HL-60 (cell line): ENCODE data around the gene GPR171.

Source experiments
- DNase-seq, 2 experiments: peaks; one replicate each; pipeline ENCODE4 v3.0.0-alpha.2; 2010 to 2020; ENCODE audit warnings: low read depth in 1 of 2, low spot score in 1 of 2
- H3K27ac ChIP-seq: fragments of 250-450 bp; sonication (Bioruptor Pico); replicated peaks from 2 replicates; pipeline ENCODE4 v1.5.1; 2020; ENCODE audit warnings: mild to moderate bottlenecking, moderate library complexity
- H3K27me3 ChIP-seq: fragments of 250-450 bp; sonication (Bioruptor Pico); 2 replicates; pipeline ENCODE4 v1.5.1; 2021; ENCODE audit warnings: mild to moderate bottlenecking, moderate library complexity; ENCODE audit not compliant: insufficient read depth, poor library complexity, severe bottlenecking
- H3K4me3 ChIP-seq: replicated peaks from 2 replicates; pipeline ENCODE4 v1.5.1; 2011; ENCODE audit warnings: mild to moderate bottlenecking, control low read depth, low read length; ENCODE audit not compliant: insufficient read depth
- CTCF ChIP-seq: IDR thresholded peaks from one replicate; pipeline ENCODE4 v1.5.1; 2011; ENCODE audit warnings: low read length, control low read depth, inconsistent platforms; ENCODE audit not compliant: insufficient read depth
- GABPA ChIP-seq: IDR thresholded peaks from 2 replicates; pipeline ENCODE4 v1.6.1; 2012; ENCODE audit warnings: low read depth
- POLR2AphosphoS5 ChIP-seq: IDR thresholded peaks from 2 replicates; pipeline ENCODE4 v1.6.1; 2012; ENCODE audit warnings: low read depth
- REST ChIP-seq: IDR thresholded peaks from 2 replicates; pipeline ENCODE4 v1.6.1; 2012; ENCODE audit warnings: low read depth; ENCODE audit not compliant: insufficient replicate concordance
- SPI1 ChIP-seq: IDR thresholded peaks from 2 replicates; pipeline ENCODE4 v1.6.1; 2012; ENCODE audit warnings: low read depth, mild to moderate bottlenecking, borderline replicate concordance

The GPR171 gene

GRCh38 chr3:151230646-151231045 lies 27.6 kb upstream of the GPR171 start:
- Histone ChIP-seq H3K27me3 (no peaks in the 10 kb centered on the region), H3K27ac (no peak overlapping the region), H3K4me3 (no peak overlapping the region)
- DNase-seq, result no peak
- peak; percentile 0; the same call in 1 of the 2 replicates for TF ChIP-seq SPI1
- no peak for TF ChIP-seq CTCF
- TF ChIP-seq REST, result no peak
- no peak for TF ChIP-seq GABPA

- DNase-seq, result no peak
- no peak overlapping the region for H3K4me3 ChIP-seq
- no peak for TF ChIP-seq CTCF
- TF ChIP-seq GABPA, result no peak
- no peak for TF ChIP-seq SPI1
- TF ChIP-seq POLR2AphosphoS5, result no peak
- no peak overlapping the region for H3K27ac ChIP-seq
- H3K27me3 ChIP-seq, result no peaks in the 10 kb centered on the region
Measured at GRCh38 chr3:151228666-151229040, 25.6 kb upstream of the GPR171 start.

- no peak overlapping the region for H3K27ac ChIP-seq
- no peak overlapping the region for H3K4me3 ChIP-seq
- H3K27me3 ChIP-seq, result no peaks in the 10 kb centered on the region
- DNase-seq, result peak; percentile 54 to 66
- TF ChIP-seq POLR2AphosphoS5 (no peak), CTCF (peak; percentile 93)
Measured at GRCh38 chr3:151227807-151228665, 25.0 kb upstream of the GPR171 start.

- Histone ChIP-seq H3K27me3 (no peaks in the 10 kb centered on the region), H3K4me3 (no peak overlapping the region), H3K27ac (no peak overlapping the region)
- no peak for DNase-seq
- TF ChIP-seq GABPA (no peak), CTCF (no peak), REST (no peak), POLR2AphosphoS5 (no peak), SPI1 (no peak)
Measured at GRCh38 chr3:151227266-151227806, 24.3 kb upstream of the GPR171 start.
